SK-N-SH (cell line): ENCODE data around the gene IRF2BP2. TPM values are rescaled to one million over a fixed set of nuclear protein-coding genes. Genes with fewer than 3 reads are reported as not detected.

ENCODE experiments used
- ELF1 ChIP-seq: IDR thresholded peaks from 2 replicates; pipeline ENCODE4 v1.4.0; 2012
- FOSL2 ChIP-seq: IDR thresholded peaks from 2 replicates; pipeline ENCODE4 v1.4.0; 2012; ENCODE audit warnings: low read depth, mild to moderate bottlenecking, moderate library complexity, borderline replicate concordance
- FOXJ3 ChIP-seq: sonication (generic); formaldehyde crosslinking; IDR thresholded peaks from 2 replicates; pipeline ENCODE4 v1.5.1; 2020; ENCODE audit warnings: mild to moderate bottlenecking, missing genetic modification reagents
- GABPA ChIP-seq: IDR thresholded peaks from 2 replicates; pipeline ENCODE4 v1.4.0; 2012; ENCODE audit warnings: low read depth, mild to moderate bottlenecking
- GATA2 ChIP-seq: sonication (generic); formaldehyde crosslinking; IDR thresholded peaks from 2 replicates; pipeline ENCODE4 v1.5.0; 2020; ENCODE audit warnings: mild to moderate bottlenecking, missing genetic modification reagents
- IRF3 ChIP-seq: fragments of 150-350 bp; IDR thresholded peaks from 2 replicates; pipeline ENCODE4 v1.6.1; 2016; ENCODE audit warnings: mild to moderate bottlenecking, low read depth, low read length
- JUND ChIP-seq: IDR thresholded peaks from 2 replicates; pipeline ENCODE4 v1.4.0; 2012
- MEF2A ChIP-seq: IDR thresholded peaks from 2 replicates; pipeline ENCODE4 v1.4.0; 2012; ENCODE audit warnings: low read depth, borderline replicate concordance
- MXI1 ChIP-seq: IDR thresholded peaks from 2 replicates; pipeline ENCODE4 v1.6.1; 2012; ENCODE audit warnings: mild to moderate bottlenecking, low read depth, low read length, improper control_type of control experiment
- NFIC ChIP-seq: IDR thresholded peaks from 2 replicates; pipeline ENCODE4 v1.4.0; 2012; ENCODE audit warnings: borderline replicate concordance
- NRF1 ChIP-seq: IDR thresholded peaks from 2 replicates; pipeline ENCODE4 v1.6.1; 2012; ENCODE audit warnings: low read depth, mild to moderate bottlenecking, low read length
- POLR2AphosphoS5 ChIP-seq: IDR thresholded peaks from 2 replicates; pipeline ENCODE4 v1.6.1; 2012; ENCODE audit warnings: low read depth, low read length
- RAD21 ChIP-seq: IDR thresholded peaks from 2 replicates; pipeline ENCODE4 v1.6.1; 2012; ENCODE audit warnings: mild to moderate bottlenecking, low read length
- RCOR1 ChIP-seq: fragments of 150-350 bp; IDR thresholded peaks from 2 replicates; pipeline ENCODE4 v1.6.1; 2017; ENCODE audit warnings: antibody characterized with exemption, low read length
- SIN3A ChIP-seq: IDR thresholded peaks from 2 replicates; pipeline ENCODE4 v1.6.1; 2012; ENCODE audit warnings: low read depth, mild to moderate bottlenecking, low read length, moderate library complexity, borderline replicate concordance
- SMC3 ChIP-seq: IDR thresholded peaks from 2 replicates; pipeline ENCODE4 v1.6.1; 2012; ENCODE audit warnings: low read depth, low read length, improper control_type of control experiment
- TCF12 ChIP-seq: IDR thresholded peaks from 2 replicates; pipeline ENCODE4 v1.4.0; 2012
- TEAD4 ChIP-seq: IDR thresholded peaks from 2 replicates; pipeline ENCODE4 v1.4.0; 2012; ENCODE audit warnings: mild to moderate bottlenecking, borderline replicate concordance; ENCODE audit not compliant: insufficient read depth
- YY1 ChIP-seq: IDR thresholded peaks from 2 replicates; pipeline ENCODE4 v1.4.0; 2012; ENCODE audit warnings: low read depth, mild to moderate bottlenecking
- polyA plus RNA-seq, 3 experiments: library from polyadenylated mRNA; depleted of rRNA; stranded (reverse); fragments of >200 nt; gene quantifications; 2 replicates each; pipeline ENCODE4 v1.2.3, GENCODE V29; 2012
- TF ChIP-seq, protein P1 (sequence below): fragments of 150-350 bp; IDR thresholded peaks from 2 replicates; pipeline ENCODE4 v1.6.1; 2017; ENCODE audit warnings: antibody characterized with exemption, low read length, low read depth, borderline replicate concordance
- TF ChIP-seq, protein P2 (sequence below): IDR thresholded peaks from 2 replicates; pipeline ENCODE4; 2012
- TF ChIP-seq, protein P3 (sequence below): IDR thresholded peaks from 2 replicates; pipeline ENCODE4 v1.4.0; 2012; ENCODE audit warnings: low read depth, borderline replicate concordance

The IRF2BP2 gene
- polyA plus RNA-seq, 1 of the 3 experiments (the other 2 are of a cell fraction): 73.9 TPM

- TF ChIP-seq TCF12: peak; percentile 93
- TF ChIP-seq, protein P1, sequence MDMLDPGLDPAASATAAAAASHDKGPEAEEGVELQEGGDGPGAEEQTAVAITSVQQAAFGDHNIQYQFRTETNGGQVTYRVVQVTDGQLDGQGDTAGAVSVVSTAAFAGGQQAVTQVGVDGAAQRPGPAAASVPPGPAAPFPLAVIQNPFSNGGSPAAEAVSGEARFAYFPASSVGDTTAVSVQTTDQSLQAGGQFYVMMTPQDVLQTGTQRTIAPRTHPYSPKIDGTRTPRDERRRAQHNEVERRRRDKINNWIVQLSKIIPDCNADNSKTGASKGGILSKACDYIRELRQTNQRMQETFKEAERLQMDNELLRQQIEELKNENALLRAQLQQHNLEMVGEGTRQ: no peak
- peak; percentile 82 for TF ChIP-seq JUND
- TF ChIP-seq FOXJ3 (CRISPR knock-in tag): peak; percentile 66; the same call in 1 of the 2 replicates
- peak; percentile 87; the same call in 1 of the 2 replicates for TF ChIP-seq MXI1
- no peak for TF ChIP-seq YY1
- TF ChIP-seq NRF1: no peak
- peak; percentile 50 for TF ChIP-seq SMC3
- peak; percentile 89 for TF ChIP-seq POLR2AphosphoS5
- TF ChIP-seq NFIC: peak; percentile 99
- TF ChIP-seq FOSL2: peak; percentile 83; the same call in 1 of the 2 replicates
- TF ChIP-seq RAD21: peak; percentile 50
- peak; percentile 61 for TF ChIP-seq GATA2 (CRISPR knock-in tag)
- peak; percentile 61; the same call in 1 of the 2 replicates for TF ChIP-seq ELF1
- peak; percentile 88; the same call in 1 of the 2 replicates for TF ChIP-seq TEAD4
- TF ChIP-seq, protein P2, sequence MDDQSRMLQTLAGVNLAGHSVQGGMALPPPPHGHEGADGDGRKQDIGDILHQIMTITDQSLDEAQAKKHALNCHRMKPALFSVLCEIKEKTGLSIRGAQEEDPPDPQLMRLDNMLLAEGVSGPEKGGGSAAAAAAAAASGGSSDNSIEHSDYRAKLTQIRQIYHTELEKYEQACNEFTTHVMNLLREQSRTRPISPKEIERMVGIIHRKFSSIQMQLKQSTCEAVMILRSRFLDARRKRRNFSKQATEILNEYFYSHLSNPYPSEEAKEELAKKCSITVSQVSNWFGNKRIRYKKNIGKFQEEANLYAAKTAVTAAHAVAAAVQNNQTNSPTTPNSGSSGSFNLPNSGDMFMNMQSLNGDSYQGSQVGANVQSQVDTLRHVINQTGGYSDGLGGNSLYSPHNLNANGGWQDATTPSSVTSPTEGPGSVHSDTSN: peak; percentile 90
- TF ChIP-seq SIN3A: peak; percentile 34; the same call in 1 of the 2 replicates
- TF ChIP-seq IRF3: no peak
- peak; percentile 29; the same call in 1 of the 2 replicates for TF ChIP-seq GABPA
- TF ChIP-seq MEF2A: no peak; the same call in 1 of the 2 replicates
- peak; percentile 83 for TF ChIP-seq RCOR1
- TF ChIP-seq, protein P3, sequence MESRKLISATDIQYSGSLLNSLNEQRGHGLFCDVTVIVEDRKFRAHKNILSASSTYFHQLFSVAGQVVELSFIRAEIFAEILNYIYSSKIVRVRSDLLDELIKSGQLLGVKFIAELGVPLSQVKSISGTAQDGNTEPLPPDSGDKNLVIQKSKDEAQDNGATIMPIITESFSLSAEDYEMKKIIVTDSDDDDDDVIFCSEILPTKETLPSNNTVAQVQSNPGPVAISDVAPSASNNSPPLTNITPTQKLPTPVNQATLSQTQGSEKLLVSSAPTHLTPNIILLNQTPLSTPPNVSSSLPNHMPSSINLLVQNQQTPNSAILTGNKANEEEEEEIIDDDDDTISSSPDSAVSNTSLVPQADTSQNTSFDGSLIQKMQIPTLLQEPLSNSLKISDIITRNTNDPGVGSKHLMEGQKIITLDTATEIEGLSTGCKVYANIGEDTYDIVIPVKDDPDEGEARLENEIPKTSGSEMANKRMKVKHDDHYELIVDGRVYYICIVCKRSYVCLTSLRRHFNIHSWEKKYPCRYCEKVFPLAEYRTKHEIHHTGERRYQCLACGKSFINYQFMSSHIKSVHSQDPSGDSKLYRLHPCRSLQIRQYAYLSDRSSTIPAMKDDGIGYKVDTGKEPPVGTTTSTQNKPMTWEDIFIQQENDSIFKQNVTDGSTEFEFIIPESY: 0 out of 2 replicates have a peak, but pooled peaks have one; percentile 42
Observed at GRCh38 chr1:234612352-234613127, 2.6 kb upstream of the IRF2BP2 start (continued).
